OCI-LY1 (cell line): ENCODE measurements around the gene ZFP90.

Experiments used
- H2AFZ ChIP-seq: fragments of 200-600 bp; sonication (generic), shearing (Covaris generic); 2 replicates; pipeline ENCODE4 v1.6.0; 2014; ENCODE audit warnings: antibody characterized with exemption, mild to moderate bottlenecking, low read length
- H3F3A ChIP-seq: fragments of 200-600 bp; sonication (generic), shearing (Covaris generic); 2 replicates; pipeline ENCODE4 v1.6.0; 2014; ENCODE audit warnings: mild to moderate bottlenecking, antibody characterized with exemption, low read length, moderate library complexity; ENCODE audit not compliant: insufficient read depth
- H3K27ac ChIP-seq: fragments of 200-600 bp; sonication (generic); 2 replicates; pipeline ENCODE4 v1.5.1; 2014; ENCODE audit warnings: low read length, mixed run types, mild to moderate bottlenecking, low read depth; ENCODE audit not compliant: poor library complexity, severe bottlenecking
- H3K27me3 ChIP-seq: fragments of 200-600 bp; sonication (generic); 2 replicates; pipeline ENCODE4 v1.6.0; 2014; ENCODE audit warnings: antibody characterized with exemption, mild to moderate bottlenecking, low read length, moderate library complexity; ENCODE audit not compliant: insufficient read depth
- H3K36me3 ChIP-seq: fragments of 200-600 bp; sonication (generic); 2 replicates; pipeline ENCODE4 v1.6.1; 2014; ENCODE audit warnings: mild to moderate bottlenecking, antibody characterized with exemption, low read length, moderate library complexity, mixed read lengths; ENCODE audit not compliant: insufficient read depth
- H3K4me1 ChIP-seq: fragments of 200-600 bp; sonication (generic); 2 replicates; pipeline ENCODE4 v1.5.1; 2014; ENCODE audit warnings: mild to moderate bottlenecking, low read length, moderate library complexity; ENCODE audit not compliant: insufficient read depth, severe bottlenecking
- H3K4me2 ChIP-seq: fragments of 200-600 bp; sonication (generic), shearing (Covaris generic); 2 replicates; pipeline ENCODE4 v1.6.1; 2014; ENCODE audit warnings: low read length
- H3K4me3 ChIP-seq: fragments of 200-600 bp; sonication (generic); 2 replicates; pipeline ENCODE4 v1.5.1; 2014; ENCODE audit warnings: low read length, low read depth, mild to moderate bottlenecking, mixed read lengths; ENCODE audit not compliant: poor library complexity, severe bottlenecking
- H3K79me2 ChIP-seq: fragments of 200-600 bp; shearing (Covaris generic); 2 replicates; pipeline ENCODE4 v1.6.1; 2016; ENCODE audit warnings: mixed run types, low read length, mixed read lengths; ENCODE audit not compliant: insufficient read depth
- H3K9ac ChIP-seq: fragments of 200-600 bp; sonication (generic), shearing (Covaris generic); 2 replicates; pipeline ENCODE4 v1.6.1; 2014; ENCODE audit warnings: mild to moderate bottlenecking, low read length, mixed read lengths
- H3K9me2 ChIP-seq: fragments of 200-600 bp; sonication (generic), shearing (Covaris generic); 2 replicates; pipeline ENCODE4 v1.6.1; 2014; ENCODE audit warnings: low read depth, mild to moderate bottlenecking, low read length, mixed read lengths
- H3K9me3 ChIP-seq: fragments of 200-600 bp; shearing (Covaris generic); 2 replicates; pipeline ENCODE4 v1.6.1; 2014; ENCODE audit warnings: low read length, mixed read lengths
- H4K20me1 ChIP-seq: fragments of 200-600 bp; sonication (generic), shearing (Covaris generic); 2 replicates; pipeline ENCODE4 v1.6.0; 2016; ENCODE audit warnings: mild to moderate bottlenecking, low read length; ENCODE audit not compliant: insufficient read depth
- EZH2 ChIP-seq: fragments of 200-600 bp; sonication (generic), shearing (Covaris generic); IDR thresholded peaks from 2 replicates; pipeline ENCODE4 v1.8.0; 2017; ENCODE audit warnings: borderline replicate concordance, mixed run types, mild to moderate bottlenecking, antibody characterized with exemption, low read length, moderate library complexity, mixed read lengths
- TF ChIP-seq, protein P1 (sequence below): fragments of 200-600 bp; sonication (generic), shearing (Covaris generic); IDR thresholded peaks from 2 replicates; pipeline ENCODE4 v1.5.1; 2017; ENCODE audit warnings: mild to moderate bottlenecking, antibody characterized with exemption, low read length, moderate library complexity, mixed read lengths

ZFP90 gene

DNA sequence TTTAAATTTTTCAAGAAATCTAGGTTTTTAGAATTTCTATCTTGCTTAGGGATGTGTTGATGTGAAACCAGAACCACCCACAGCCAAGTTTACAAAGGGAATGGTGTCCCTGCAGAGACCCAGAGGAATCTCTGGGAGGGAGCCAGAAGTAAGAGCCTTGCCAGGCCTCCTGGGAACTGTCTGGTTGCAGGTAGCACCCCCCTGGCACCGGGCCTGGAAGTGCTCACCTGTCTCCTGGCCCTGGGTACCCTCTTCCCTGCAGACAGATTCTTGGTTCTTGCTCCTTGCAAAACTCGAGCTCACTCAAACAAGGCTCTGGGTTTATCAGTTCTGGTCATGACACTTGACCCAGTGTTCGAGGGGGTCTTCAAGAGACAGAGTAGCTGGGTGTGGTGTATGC lies 24.6 kb upstream of the ZFP90 start:
- no peak overlapping the region for H3K9ac ChIP-seq
- H4K20me1 ChIP-seq, result no peaks in the 10 kb centered on the region
- H3F3A ChIP-seq, result no peaks in the 10 kb centered on the region
- peaks cover 5% of the 10 kb centered on the region; the same call in 1 of the 2 replicates for H3K27me3 ChIP-seq
- H3K79me2 ChIP-seq, result no peaks in the 10 kb centered on the region
- no peaks in the 10 kb centered on the region for H3K9me3 ChIP-seq
- H3K4me3 ChIP-seq, result no peak overlapping the region
- no peaks in the 10 kb centered on the region for H3K9me2 ChIP-seq
- no peak overlapping the region for H2AFZ ChIP-seq
- no peak overlapping the region for H3K27ac ChIP-seq
- H3K4me2 ChIP-seq, result no peak overlapping the region
- TF ChIP-seq, protein P1, sequence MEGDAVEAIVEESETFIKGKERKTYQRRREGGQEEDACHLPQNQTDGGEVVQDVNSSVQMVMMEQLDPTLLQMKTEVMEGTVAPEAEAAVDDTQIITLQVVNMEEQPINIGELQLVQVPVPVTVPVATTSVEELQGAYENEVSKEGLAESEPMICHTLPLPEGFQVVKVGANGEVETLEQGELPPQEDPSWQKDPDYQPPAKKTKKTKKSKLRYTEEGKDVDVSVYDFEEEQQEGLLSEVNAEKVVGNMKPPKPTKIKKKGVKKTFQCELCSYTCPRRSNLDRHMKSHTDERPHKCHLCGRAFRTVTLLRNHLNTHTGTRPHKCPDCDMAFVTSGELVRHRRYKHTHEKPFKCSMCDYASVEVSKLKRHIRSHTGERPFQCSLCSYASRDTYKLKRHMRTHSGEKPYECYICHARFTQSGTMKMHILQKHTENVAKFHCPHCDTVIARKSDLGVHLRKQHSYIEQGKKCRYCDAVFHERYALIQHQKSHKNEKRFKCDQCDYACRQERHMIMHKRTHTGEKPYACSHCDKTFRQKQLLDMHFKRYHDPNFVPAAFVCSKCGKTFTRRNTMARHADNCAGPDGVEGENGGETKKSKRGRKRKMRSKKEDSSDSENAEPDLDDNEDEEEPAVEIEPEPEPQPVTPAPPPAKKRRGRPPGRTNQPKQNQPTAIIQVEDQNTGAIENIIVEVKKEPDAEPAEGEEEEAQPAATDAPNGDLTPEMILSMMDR, result no peak
- no peak for TF ChIP-seq EZH2
- no peaks in the 10 kb centered on the region for H3K4me1 ChIP-seq
- no peaks in the 10 kb centered on the region for H3K36me3 ChIP-seq

DNA sequence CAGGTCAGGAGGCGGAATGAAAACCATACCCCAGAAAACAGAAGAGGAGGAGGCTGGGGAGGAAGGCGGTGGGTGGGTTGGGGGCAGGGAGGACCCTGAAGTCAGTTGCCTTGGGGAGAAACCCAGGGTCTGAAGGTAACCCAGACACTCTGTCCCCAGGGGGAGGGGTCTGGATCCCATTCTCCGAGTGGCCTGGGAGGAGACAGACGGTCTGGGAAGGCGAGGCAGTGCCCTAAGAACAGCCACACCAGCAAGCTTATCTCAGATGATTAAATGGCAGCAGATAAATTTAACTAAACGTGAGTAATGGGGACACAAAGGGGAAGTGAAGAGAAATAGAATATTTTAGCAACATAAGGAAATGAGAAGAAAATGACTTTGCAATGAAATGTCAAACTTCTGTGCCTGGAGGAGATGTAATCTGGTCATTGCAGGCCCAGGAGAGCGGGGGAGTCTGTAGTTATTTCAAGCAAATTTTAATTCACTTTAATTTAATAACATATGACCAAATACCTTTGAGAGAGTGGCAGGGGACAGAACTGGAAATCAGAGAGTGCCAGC lies 21.4 kb upstream of the ZFP90 start:
- Histone ChIP-seq H3K4me3 (no peak overlapping the region), H3F3A (no peaks in the 10 kb centered on the region), H3K4me2 (no peak overlapping the region), H3K9me3 (no peaks in the 10 kb centered on the region), H3K9ac (no peak overlapping the region), H2AFZ (no peak overlapping the region), H3K27me3 (peaks cover 5% of the 10 kb centered on the region; the same call in 1 of the 2 replicates), H3K27ac (no peak overlapping the region), H3K4me1 (peaks cover 3% of the 10 kb centered on the region), H3K9me2 (no peaks in the 10 kb centered on the region), H3K36me3 (no peaks in the 10 kb centered on the region; the same call in 1 of the 2 replicates), H4K20me1 (no peaks in the 10 kb centered on the region), H3K79me2 (no peaks in the 10 kb centered on the region)
- TF ChIP-seq EZH2, result no peak
- TF ChIP-seq, protein P1, result no peak

DNA sequence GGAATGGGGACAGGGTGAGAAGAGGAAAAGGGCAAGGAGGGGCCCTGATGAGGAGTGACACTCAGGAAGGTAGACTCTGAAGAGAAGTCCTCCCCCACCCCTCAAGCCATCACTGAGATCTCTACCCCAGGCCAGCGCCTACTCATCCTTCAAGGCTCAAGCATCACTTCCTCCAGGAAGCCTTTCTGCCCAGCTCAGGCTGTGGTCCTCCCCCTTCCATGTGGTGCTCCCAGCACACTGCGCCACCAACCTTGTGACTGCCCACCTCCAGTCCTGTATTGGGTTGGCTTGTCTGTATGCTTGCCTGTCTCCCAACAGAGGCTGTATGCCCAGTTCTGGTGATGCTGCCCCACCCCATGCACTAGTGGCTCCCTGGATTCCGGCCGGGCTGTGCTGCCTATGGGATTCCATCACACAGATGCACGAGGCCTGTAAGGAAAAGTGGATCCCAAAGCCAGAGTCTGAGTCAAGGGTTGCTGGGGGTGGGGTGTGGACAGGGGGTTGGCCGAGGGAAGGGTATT lies 19.8 kb upstream of the ZFP90 start:
- no peak overlapping the region for H3K4me3 ChIP-seq
- H3K4me2 ChIP-seq, result no peak overlapping the region
- H3K9me2 ChIP-seq, result no peaks in the 10 kb centered on the region
- no peaks in the 10 kb centered on the region for H3K79me2 ChIP-seq
- H3F3A ChIP-seq, result no peaks in the 10 kb centered on the region
- no peak overlapping the region for H3K27ac ChIP-seq
- H3K36me3 ChIP-seq, result no peaks in the 10 kb centered on the region; the same call in 1 of the 2 replicates
- H3K27me3 ChIP-seq, result peaks cover 5% of the 10 kb centered on the region; the same call in 1 of the 2 replicates
- TF ChIP-seq, protein P1, result no peak
- no peak for TF ChIP-seq EZH2
- H2AFZ ChIP-seq, result no peak overlapping the region
- no peaks in the 10 kb centered on the region for H3K9me3 ChIP-seq
- no peaks in the 10 kb centered on the region for H4K20me1 ChIP-seq
- no peak overlapping the region for H3K9ac ChIP-seq
- peaks cover 3% of the 10 kb centered on the region for H3K4me1 ChIP-seq
